Stimulated activated naive CD8-positive, alpha-beta T cell treated with anti-CD3 and anti-CD28 coated beads, Interleukin-15, Interleukin-2, amounts not matched to agents 100 ng/mL and 50 ng/mL, for 24 hours (primary cell): ENCODE data around the gene ADCY4.
"Not testable (repeated sequence)": the region's sequence is repeated elsewhere in the genome, so short reads cannot be mapped to it uniquely, and the experiment has no call there.

ENCODE experiments used
- H3K27ac Mint-ChIP-seq: one replicate; pipeline ENCODE4 v1.8.0; 2021; ENCODE audit warnings: mild to moderate bottlenecking, mixed read lengths
- H3K27me3 Mint-ChIP-seq: one replicate; pipeline ENCODE4 v1.8.0; 2021; ENCODE audit warnings: mixed read lengths
- H3K36me3 Mint-ChIP-seq: one replicate; pipeline ENCODE4 v1.8.0; 2021; ENCODE audit warnings: low read depth, mixed read lengths
- H3K4me1 Mint-ChIP-seq: one replicate; pipeline ENCODE4 v1.8.0; 2021; ENCODE audit warnings: low read depth, mixed read lengths
- H3K4me3 Mint-ChIP-seq: one replicate; pipeline ENCODE4 v1.8.0; 2021; ENCODE audit warnings: mild to moderate bottlenecking, mixed read lengths
- H3K9me3 Mint-ChIP-seq: one replicate; pipeline ENCODE4 v1.8.0; 2021; ENCODE audit warnings: mixed read lengths

ADCY4 gene

GRCh38 chr14:24334431-24335291, at the start of gene ADCY4:
Gene ADCY4 (minus strand): TSS chr14:24335071. CDS start chr14:24334652, 419 bp downstream.
- no peak within 1 kb of the TSS for H3K27ac Mint-ChIP-seq

DNA sequence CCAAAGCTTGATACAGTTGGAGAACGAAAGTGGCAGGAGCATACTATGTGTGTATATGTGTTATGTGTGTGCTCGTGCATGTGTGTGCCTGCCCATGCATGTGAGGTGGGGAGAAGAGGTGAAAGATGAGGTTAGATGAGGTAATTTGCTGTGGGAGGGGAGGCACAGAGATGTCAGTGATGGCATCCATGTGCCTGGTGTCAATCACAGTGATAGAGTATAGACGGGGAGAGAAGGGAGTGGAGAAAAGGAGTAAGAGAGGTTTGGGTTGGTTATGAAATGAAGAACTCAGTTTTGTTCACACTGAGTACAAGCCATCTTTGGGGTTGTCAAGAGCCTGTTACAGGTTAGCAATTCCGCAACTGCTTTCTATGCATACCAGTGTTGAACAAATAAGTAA, 49.3 kb upstream of the ADCY4 start:
- H3K27me3 Mint-ChIP-seq, result peaks cover 19% of the 10 kb centered on the region
- no peak overlapping the region for H3K27ac Mint-ChIP-seq
- no peaks in the 10 kb centered on the region for H3K36me3 Mint-ChIP-seq
- no peaks in the 10 kb centered on the region for H3K9me3 Mint-ChIP-seq
- no peaks in the 10 kb centered on the region for H3K4me1 Mint-ChIP-seq
- H3K4me3 Mint-ChIP-seq, result no peak overlapping the region

More at GRCh38 chr14:24334431-24335291, at the start of gene ADCY4:
- peaks cover 31% of the 10 kb centered on the region for H3K27me3 Mint-ChIP-seq
- H3K36me3 Mint-ChIP-seq, result peaks cover 6% of the 10 kb centered on the region
- H3K4me1 Mint-ChIP-seq, result peaks cover 65% of the 10 kb centered on the region
- peak within 1 kb of the TSS; percentile 63 for H3K4me3 Mint-ChIP-seq
- H3K9me3 Mint-ChIP-seq, result no peaks in the 10 kb centered on the region

DNA sequence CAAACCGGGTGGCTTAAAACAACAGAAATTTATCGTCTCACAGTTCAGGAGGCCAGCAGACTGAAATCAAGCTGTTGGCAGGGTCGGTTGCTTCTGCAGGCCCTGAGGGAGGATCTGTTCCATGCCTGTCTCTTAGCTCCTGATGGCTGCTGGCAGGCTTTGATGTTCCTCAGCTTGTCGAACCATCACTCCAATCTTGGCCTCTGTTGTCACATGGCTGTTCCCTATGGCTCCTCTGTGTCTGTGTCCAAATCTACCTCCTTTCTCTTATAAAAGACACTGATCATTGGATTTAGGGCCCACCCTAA, 47.1 kb upstream of the ADCY4 start:
- H3K4me1 Mint-ChIP-seq, result no peaks in the 10 kb centered on the region
- H3K27ac Mint-ChIP-seq, result no peak overlapping the region
- no peaks in the 10 kb centered on the region for H3K9me3 Mint-ChIP-seq
- no peaks in the 10 kb centered on the region for H3K36me3 Mint-ChIP-seq
- H3K27me3 Mint-ChIP-seq, result peaks cover 13% of the 10 kb centered on the region
- no peak overlapping the region for H3K4me3 Mint-ChIP-seq

GRCh38 chr14:24381363-24382063, 46.6 kb upstream of the ADCY4 start:
- no peak overlapping the region for H3K4me3 Mint-ChIP-seq

DNA sequence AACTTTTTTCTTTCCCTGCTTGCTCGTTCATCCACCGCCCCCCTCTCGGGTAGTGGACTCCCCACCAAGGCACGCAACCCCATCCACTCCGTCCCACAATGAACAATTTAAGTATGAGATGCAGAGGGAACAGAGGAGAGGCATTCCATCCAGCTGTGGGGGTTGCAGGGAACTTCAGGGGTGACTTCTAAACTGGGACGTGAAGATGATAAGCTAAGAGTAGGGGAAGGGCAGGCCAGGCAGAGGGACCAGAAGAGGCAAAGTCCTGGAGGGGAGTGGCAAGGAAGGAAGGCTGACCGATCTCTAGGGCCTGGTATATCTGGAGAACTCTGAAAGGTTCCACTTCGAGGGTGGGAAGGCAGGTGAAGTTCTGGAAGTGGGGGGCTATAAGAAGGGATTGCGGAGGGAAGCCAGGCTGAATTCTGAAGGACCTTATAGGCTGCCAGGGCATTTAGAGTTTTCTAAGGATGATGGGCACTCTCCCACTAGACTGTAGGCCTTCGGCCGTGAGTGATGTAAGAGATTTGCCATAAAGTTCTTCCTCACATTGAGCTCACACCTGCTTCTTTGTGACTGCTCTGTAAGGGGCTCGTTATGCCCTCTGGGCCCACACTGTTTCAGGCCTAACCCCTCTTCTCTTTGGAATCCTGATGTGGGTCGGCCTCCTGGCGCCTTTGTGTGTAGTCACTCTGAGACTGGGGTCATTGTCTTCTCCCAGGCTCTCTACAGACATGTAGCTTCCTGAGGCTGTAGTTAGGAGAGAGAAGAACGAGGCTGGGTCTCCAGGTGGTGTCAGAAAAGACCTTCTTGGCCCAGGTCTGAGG, 45.2 kb upstream of the ADCY4 start:
- no peaks in the 10 kb centered on the region for H3K36me3 Mint-ChIP-seq
- peaks cover 4% of the 10 kb centered on the region for H3K27me3 Mint-ChIP-seq
- H3K9me3 Mint-ChIP-seq, result no peaks in the 10 kb centered on the region
- no peak overlapping the region for H3K27ac Mint-ChIP-seq
- no peaks in the 10 kb centered on the region for H3K4me1 Mint-ChIP-seq
- H3K4me3 Mint-ChIP-seq, result no peak overlapping the region

More at GRCh38 chr14:24381363-24382063, 46.6 kb upstream of the ADCY4 start:
- Mint-ChIP-seq H3K27ac (no peak overlapping the region), H3K4me1 (no peaks in the 10 kb centered on the region), H3K36me3 (no peaks in the 10 kb centered on the region), H3K27me3 (peaks cover 8% of the 10 kb centered on the region), H3K9me3 (no peaks in the 10 kb centered on the region)

- H3K27ac Mint-ChIP-seq, result peak overlapping the region; percentile 14
Observed at GRCh38 chr14:24378981-24379906, 44.4 kb upstream of the ADCY4 start.

DNA sequence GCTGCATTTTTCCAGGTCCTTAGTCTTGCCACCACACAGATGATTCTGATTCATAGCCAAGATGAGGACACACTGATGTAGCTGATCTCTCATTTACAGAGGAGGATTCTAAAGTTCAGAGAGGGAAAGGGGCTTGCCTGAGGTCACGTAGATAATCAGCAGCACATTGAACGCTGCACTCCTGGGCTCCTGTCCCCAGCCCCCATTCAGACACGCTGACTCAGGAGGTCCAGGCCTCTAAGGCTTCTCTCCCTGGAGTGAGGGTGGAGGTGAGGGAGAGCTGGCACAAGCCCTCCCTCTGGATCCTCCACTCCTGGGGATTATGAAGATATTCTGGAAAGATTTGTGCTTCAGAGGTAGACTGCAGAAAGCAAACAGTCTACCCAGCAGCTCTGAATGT, 43.5 kb upstream of the ADCY4 start:
- Mint-ChIP-seq H3K27me3 (no peaks in the 10 kb centered on the region), H3K4me3 (no peak overlapping the region), H3K9me3 (no peaks in the 10 kb centered on the region), H3K36me3 (no peaks in the 10 kb centered on the region), H3K4me1 (no peaks in the 10 kb centered on the region), H3K27ac (no peak overlapping the region)

More at GRCh38 chr14:24378981-24379906, 44.4 kb upstream of the ADCY4 start:
- Mint-ChIP-seq H3K9me3 (no peaks in the 10 kb centered on the region), H3K36me3 (no peaks in the 10 kb centered on the region), H3K4me1 (no peaks in the 10 kb centered on the region), H3K27me3 (peaks cover 4% of the 10 kb centered on the region), H3K4me3 (no peak overlapping the region)

DNA sequence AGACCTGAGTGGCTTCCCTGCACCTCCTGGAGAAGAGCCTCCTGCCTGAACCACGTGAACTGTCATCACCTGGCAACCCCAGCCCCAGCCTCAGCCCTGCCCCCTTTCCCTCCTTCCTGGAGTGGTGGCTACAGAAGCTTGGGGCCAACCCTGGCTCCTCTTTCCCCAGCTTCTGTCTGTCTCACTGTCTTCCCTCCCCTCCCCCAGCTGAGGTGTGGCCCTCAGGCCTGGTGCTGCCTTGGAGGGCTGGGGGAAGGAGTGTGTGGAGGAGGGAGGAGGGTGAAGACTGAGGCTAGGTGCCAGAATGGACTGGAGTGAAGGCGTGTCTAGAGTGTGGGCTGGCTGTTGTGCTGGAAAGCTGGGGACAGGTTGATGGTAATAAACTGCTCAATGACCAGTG, 42.8 kb upstream of the ADCY4 start:
- no peaks in the 10 kb centered on the region for H3K27me3 Mint-ChIP-seq
- H3K4me3 Mint-ChIP-seq, result no peak overlapping the region
- no peaks in the 10 kb centered on the region for H3K36me3 Mint-ChIP-seq
- H3K4me1 Mint-ChIP-seq, result no peaks in the 10 kb centered on the region
- no peaks in the 10 kb centered on the region for H3K9me3 Mint-ChIP-seq
- H3K27ac Mint-ChIP-seq, result no peak overlapping the region

DNA sequence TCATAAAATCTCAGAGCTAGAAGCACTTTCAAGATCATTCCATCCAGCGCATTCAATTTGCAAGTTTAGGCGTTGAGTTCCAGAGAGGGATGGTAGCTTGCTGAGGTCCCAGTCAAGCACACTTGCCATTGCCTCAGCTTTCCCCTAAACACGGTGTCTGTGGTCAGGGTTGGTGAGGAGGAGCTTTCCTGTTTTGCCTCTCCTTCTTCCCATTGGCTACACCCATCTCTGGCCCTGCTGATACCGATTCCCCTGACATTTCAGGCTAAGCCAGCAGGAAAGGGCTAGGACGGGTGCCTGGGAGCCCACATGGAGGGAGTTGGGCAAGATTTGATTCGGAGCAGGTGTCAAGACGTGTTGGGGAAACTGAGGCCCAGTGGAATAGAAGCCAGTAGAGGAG, 42.3 kb upstream of the ADCY4 start:
- no peaks in the 10 kb centered on the region for H3K4me1 Mint-ChIP-seq
- H3K36me3 Mint-ChIP-seq, result no peaks in the 10 kb centered on the region
- H3K4me3 Mint-ChIP-seq, result no peak overlapping the region
- no peak overlapping the region for H3K27ac Mint-ChIP-seq
- H3K27me3 Mint-ChIP-seq, result no peaks in the 10 kb centered on the region
- H3K9me3 Mint-ChIP-seq, result no peaks in the 10 kb centered on the region

GRCh38 chr14:24376448-24377070, 41.7 kb upstream of the ADCY4 start:
- no peak overlapping the region for H3K27ac Mint-ChIP-seq
- H3K9me3 Mint-ChIP-seq, result no peaks in the 10 kb centered on the region
- no peaks in the 10 kb centered on the region for H3K27me3 Mint-ChIP-seq
- H3K4me1 Mint-ChIP-seq, result no peaks in the 10 kb centered on the region
- H3K4me3 Mint-ChIP-seq, result no peak overlapping the region
- H3K36me3 Mint-ChIP-seq, result no peaks in the 10 kb centered on the region

DNA sequence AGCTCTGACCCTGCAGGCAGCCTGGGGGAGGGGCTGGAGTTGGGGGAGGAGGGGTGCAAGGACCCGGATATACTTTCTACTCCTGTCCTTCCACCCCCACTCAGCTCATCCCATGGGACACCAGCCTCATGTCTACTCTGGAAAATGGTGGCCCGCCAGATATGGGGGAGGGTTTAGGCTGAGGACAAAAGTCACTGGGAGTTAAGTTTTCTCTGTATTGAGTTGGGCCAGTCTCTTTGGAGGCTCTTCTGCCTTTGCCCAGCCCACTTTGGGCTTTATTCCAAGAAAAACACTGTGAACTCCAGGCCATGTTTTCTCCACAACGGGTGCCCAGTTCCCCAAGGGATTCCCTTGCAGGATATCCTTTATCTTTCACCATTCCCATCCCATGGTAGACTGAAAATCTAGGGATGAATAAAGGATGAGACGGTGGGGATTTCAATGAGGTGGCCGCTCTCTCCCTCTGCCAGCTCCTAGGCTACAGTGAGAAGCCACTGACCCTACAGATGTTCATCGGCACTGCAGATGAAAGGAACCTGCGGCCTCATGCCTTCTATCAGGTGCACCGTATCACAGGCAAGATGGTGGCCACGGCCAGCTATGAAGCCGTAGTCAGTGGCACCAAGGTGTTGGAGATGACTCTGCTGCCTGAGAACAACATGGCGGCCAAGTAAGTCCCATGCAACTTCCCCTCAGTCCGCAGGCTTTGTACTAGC, 38.0 kb upstream of the ADCY4 start:
- peaks cover 4% of the 10 kb centered on the region for H3K4me1 Mint-ChIP-seq
- peaks cover 5% of the 10 kb centered on the region for H3K27me3 Mint-ChIP-seq
- no peak overlapping the region for H3K27ac Mint-ChIP-seq
- H3K36me3 Mint-ChIP-seq, result no peaks in the 10 kb centered on the region
- H3K9me3 Mint-ChIP-seq, result no peaks in the 10 kb centered on the region
- H3K4me3 Mint-ChIP-seq, result no peak overlapping the region

GRCh38 chr14:24371605-24372004, 36.7 kb upstream of the ADCY4 start:
- peaks cover 16% of the 10 kb centered on the region for H3K4me1 Mint-ChIP-seq

DNA sequence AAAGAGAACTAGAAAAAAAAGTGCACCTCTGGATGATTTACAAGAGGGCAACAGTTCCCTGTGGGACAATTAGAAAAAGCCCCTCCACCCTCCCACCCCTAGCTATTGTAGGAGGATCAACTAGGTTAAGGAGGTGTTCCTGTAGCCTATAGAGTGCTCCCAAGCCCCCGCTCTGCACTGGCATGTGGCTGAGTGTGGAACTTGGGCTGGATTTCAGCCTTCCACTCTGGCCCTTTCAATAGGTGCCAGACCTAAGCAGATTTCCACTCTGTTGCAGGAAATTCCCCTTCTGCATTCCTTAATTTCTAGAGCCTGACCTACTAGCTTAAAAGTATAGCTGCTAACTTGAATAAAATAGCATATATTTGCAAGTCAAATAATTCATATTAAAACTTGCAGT, 35.9 kb upstream of the ADCY4 start:
- no peak overlapping the region for H3K27ac Mint-ChIP-seq
- H3K36me3 Mint-ChIP-seq, result no peaks in the 10 kb centered on the region
- H3K27me3 Mint-ChIP-seq, result peaks cover 15% of the 10 kb centered on the region
- no peak overlapping the region for H3K4me3 Mint-ChIP-seq
- H3K9me3 Mint-ChIP-seq, result no peaks in the 10 kb centered on the region
- H3K4me1 Mint-ChIP-seq, result peaks cover 22% of the 10 kb centered on the region

More at GRCh38 chr14:24371605-24372004, 36.7 kb upstream of the ADCY4 start:
- H3K9me3 Mint-ChIP-seq, H3K4me3 Mint-ChIP-seq, H3K36me3 Mint-ChIP-seq: not testable (repeated sequence)
- peak overlapping the region; percentile 33 for H3K27ac Mint-ChIP-seq
- peaks cover 10% of the 10 kb centered on the region for H3K27me3 Mint-ChIP-seq
